HG03103 (cell line): ENCODE results near the gene CXXC1.
A peak's percentile ranks its signal among the peaks of the same experiment; 100 is the strongest.
"Not testable (repeated sequence)": the region's sequence is repeated elsewhere in the genome, so short reads cannot be mapped to it uniquely, and the experiment has no call there.

Source experiments
- ATAC-seq: cut with Tn5 transposase; IDR thresholded peaks from one replicate; pipeline ENCODE4 v1.9.1; 2021; ENCODE audit warnings: low read depth; ENCODE audit not compliant: unreplicated experiment

The CXXC1 gene

DNA sequence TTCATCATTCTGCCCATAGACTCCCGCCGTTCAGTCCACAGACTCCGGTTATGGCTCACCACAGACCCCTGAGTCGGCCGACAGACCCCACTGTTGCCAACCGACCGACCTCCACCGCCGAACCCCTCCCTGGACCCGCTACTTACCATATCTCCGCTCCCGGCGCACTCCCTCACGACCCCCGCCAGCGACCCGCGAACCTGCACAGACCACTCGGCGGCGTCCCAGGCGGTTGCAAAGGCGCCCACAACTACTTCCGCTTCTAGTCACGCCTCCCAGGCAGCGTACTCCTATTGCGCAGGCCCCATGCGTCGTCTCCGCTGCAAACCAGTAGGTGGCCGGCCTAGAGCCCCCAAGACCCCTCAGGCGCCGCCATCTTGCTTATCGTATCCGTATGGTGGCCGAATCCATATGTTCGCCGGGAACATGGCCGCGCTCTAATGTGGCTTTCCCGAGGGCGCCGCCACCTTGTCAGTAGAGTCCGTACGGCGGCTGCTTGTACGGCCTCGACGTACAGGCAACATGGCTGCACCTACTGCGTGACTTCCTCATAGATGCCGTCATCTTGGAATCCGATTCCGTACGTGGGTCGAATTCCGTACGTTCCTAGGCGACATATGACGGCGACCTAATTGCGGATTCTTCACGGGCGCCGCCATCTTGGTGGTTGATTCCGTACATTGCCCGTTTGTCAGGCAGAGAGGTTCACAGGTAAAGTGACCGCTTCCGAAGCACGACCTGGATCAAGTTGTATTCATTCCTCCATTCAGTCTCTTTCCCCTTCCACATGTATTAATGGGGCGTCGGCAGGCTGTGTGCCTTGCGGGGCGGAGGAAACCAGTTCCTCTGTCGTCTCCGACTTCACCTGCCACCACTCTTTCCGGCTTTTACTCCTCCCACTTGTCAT lies at the start of gene CXXC1:
TSS of gene CXXC1 (minus strand) at position 252 of the 907 bp plus-strand sequence. CDS start at position 149, 103 bp downstream.
- ATAC-seq: peak; percentile 89

GRCh38 chr18:50334546-50335152 lies 47.2 kb upstream of the CXXC1 start:
- peak; percentile 62 for ATAC-seq

DNA sequence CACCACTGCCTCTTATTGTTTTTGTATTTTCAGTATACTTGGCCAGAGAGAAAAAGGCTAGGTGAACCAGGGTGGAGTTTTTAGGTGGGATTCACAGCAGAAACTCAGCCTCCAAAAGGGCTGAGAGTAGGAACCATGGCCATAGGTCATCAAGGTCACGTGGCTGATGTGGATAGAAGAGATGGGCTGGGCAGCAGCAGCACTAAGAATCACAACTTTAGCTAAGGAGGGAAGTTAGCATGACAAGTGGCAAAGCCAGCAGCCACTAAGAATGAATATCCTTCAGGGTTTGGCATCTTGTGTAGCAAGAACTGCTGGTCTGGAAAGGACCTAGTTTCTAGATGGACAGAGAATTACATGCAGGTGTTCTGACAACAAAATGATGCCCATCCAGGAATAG lies 44.2 kb upstream of the CXXC1 start:
- no peak for ATAC-seq

- ATAC-seq: no peak
Observed at GRCh38 chr18:50330176-50330575, 42.7 kb upstream of the CXXC1 start.

DNA sequence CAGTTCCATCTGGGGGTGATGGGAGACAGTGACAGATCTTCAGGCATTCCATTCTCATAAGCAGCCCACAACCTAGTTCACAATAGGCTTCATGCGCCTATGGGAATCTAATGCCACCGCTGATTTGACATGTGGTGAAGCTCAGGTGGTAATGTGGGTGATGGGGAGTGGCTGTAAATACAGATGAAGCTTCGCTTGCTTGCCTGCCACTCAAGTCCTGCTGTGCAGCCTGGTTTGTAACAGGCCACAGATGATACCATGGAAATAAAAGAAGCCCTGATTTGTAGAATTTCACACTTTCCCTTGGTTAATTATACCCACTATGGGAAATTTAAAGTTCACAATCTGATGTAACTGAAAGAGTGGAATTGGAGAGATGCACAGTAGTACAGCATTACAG lies 40.5 kb upstream of the CXXC1 start:
- ATAC-seq: no peak

GRCh38 chr18:50320719-50321118 lies 33.2 kb upstream of the CXXC1 start:
- peak; percentile 60 for ATAC-seq

DNA sequence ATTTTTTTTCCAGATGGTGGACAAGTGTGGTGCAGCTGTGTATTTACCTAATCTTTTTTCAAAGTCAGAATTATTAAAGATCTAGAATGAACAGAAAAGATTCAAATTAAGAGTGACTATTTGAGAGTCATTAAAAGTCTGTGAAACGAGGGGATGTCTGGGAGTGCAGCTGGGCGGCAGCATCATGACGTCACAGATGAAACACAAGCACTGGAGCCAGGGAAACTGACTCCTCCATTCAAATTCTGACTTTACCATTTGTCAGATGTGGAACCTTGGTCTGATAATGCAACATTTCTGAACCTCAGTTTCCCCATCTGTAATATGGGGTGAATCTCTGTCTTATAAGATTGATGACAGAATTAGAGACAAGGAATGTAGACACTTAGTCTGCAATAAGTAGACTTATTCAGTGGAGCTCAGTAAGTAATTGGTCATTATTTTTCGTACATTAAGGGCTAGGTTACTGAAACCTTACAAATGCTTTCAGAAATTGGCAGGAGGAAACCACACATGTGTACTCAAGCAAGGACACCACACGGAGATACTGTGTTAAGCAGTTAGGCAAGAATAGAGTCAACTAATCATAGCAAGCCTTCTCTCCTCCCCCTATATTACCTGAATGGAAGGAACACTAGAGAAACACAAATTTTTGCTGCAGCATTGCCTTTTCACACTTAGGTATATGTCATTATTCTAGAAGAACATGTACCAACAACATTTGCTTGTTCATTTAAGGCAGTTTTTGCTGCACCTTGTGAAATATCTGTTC lies 27.8 kb upstream of the CXXC1 start:
- ATAC-seq: peak; percentile 72

DNA sequence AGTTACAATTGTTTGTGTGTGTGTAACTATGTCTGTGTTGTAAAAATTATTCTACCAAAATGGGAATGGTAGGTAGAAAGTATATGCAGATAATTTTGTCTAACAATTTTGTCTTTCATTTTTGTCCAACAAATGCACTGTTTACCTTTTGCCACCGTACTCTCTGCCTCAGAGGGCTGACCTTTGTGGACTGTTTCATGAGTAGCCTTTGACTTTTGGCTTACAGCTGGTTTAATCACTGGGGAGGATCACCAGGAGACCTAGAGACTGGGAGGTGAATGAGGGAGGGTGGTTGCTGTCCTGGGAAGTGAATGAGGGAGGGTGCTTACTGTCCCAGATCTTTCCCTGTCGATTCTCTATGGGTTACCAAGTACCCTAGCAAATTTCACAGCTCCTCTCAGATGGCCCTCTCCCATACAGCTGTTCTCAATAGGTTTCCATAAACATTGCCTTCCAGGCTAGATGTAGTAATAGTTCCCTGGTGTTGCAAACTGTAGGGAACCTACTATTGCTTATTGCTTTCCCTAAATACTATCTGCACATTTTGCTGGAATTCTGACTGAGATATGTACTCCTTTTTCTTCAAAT lies 26.5 kb upstream of the CXXC1 start:
- no peak for ATAC-seq

GRCh38 chr18:50313031-50313607 lies 25.6 kb upstream of the CXXC1 start:
- no peak for ATAC-seq

- peak; percentile 58 for ATAC-seq
Observed at GRCh38 chr18:50312296-50313030, 25.0 kb upstream of the CXXC1 start.

- ATAC-seq: no peak
Observed at GRCh38 chr18:50311650-50312049, 24.2 kb upstream of the CXXC1 start.

GRCh38 chr18:50310080-50310479 lies 22.6 kb upstream of the CXXC1 start:
- no peak for ATAC-seq

DNA sequence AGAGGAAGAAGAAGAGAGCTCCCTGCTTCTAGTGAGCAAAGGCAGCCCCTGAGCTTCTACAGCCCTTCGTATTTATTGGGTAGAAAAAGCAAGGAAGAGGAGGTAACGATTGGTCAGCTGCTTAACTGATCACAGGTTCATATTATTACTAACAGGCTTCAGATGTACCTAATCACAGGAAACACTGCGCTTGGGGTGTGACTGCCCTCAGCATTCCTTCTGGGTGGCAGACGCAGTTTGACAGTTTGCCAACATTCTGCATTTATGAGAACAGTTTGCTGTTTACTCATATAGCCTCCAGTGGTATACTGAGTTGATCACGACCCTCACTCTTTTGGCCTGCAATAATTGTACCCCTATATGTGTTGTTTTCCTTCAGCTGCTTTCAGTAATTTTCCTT lies 21.4 kb upstream of the CXXC1 start:
- ATAC-seq: not testable (repeated sequence)

- ATAC-seq: peak; percentile 74
Observed at GRCh38 chr18:50307738-50308470, 20.4 kb upstream of the CXXC1 start.

GRCh38 chr18:50307400-50307737 lies 19.9 kb upstream of the CXXC1 start:
- ATAC-seq: no peak

DNA sequence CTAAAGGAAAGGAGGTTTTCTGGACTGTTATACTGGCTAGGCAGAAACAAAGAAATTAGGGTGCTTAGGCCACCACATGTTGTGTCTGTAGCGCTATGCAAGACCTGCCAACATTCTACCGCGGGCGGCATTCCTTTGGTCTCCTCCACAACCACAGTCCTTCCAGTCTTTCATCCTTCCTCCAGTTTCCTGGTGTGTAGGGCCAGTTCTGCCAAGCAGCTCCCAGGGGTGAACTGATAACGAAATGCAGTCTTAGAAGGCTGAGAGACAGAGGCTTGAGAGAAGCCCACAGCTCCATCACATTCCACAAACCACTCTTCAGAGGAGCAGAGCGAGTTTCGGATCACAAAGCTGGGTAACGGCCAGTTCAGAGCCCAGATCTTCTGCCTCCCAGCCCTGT lies 19.5 kb upstream of the CXXC1 start:
- no peak for ATAC-seq

- no peak for ATAC-seq
Observed at GRCh38 chr18:50301074-50301473, 13.6 kb upstream of the CXXC1 start.

DNA sequence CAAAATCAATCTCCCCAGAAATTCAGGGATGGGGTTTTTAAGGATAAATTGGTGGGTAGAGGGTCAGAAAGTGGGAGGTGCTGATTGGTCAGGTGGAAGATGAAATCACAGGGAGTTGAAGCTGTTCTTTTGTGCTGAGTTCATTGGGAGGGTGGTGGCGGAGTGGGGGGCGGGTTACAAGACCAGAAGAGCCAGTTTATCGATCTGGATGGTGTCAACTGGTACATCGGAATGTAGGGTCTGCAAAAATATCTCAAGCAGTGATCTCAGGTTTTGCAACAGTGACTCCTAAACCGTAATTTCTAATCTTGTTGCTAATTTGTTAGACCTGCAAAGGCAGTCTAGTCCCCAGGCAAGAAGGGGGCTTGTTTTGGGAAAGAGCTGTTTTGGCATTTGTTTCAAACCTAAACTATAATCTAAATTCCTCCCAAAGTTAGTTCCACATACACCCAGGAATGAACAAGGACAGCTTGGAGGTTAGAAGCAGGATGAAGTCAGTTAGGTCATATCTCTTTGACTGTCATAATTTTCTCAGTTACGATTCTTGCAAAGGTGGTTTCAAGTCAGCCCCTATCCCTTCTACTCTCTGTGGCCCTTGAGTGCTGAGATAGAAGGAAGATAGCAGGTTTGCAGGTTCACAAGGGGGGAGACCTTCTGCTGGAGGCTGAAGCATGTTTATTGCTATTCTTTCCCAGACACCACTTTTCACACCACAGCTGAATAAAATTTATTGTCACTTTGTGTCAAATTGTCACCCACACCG lies 12.3 kb upstream of the CXXC1 start:
- ATAC-seq: no peak
